Loucy (cell line): ENCODE data around the gene DUSP14.

Source experiments
- H2AFZ ChIP-seq: fragments of 200-600 bp; sonication (generic); 2 replicates; pipeline ENCODE4 v1.6.0; 2016; ENCODE audit warnings: antibody characterized with exemption, mild to moderate bottlenecking, low read length, moderate library complexity
- H3F3A ChIP-seq: fragments of 200-600 bp; 2 replicates; pipeline ENCODE4 v1.6.0; 2016; ENCODE audit warnings: antibody characterized with exemption, low read depth, mild to moderate bottlenecking
- H3K27me3 ChIP-seq: fragments of 200-600 bp; sonication (generic); 2 replicates; pipeline ENCODE4 v1.6.1; 2014; ENCODE audit warnings: low read length, mild to moderate bottlenecking; ENCODE audit not compliant: insufficient read depth, poor library complexity, severe bottlenecking
- H3K36me3 ChIP-seq: fragments of 200-600 bp; sonication (generic); 2 replicates; pipeline ENCODE4 v1.6.1; 2016; ENCODE audit warnings: low read length; ENCODE audit not compliant: insufficient read depth
- H3K4me1 ChIP-seq: fragments of 200-600 bp; sonication (generic); 2 replicates; pipeline ENCODE4 v1.5.1; 2014; ENCODE audit warnings: low read length, mild to moderate bottlenecking; ENCODE audit not compliant: insufficient read depth, poor library complexity, severe bottlenecking
- H3K4me2 ChIP-seq: fragments of 200-600 bp; sonication (generic); 2 replicates; pipeline ENCODE4 v1.6.0; 2014; ENCODE audit warnings: antibody characterized with exemption, low read length, low read depth, mild to moderate bottlenecking; ENCODE audit not compliant: poor library complexity, severe bottlenecking
- H3K4me3 ChIP-seq: fragments of 200-600 bp; sonication (generic); 2 replicates; pipeline ENCODE4 v1.5.1; 2014; ENCODE audit warnings: low read length, mild to moderate bottlenecking, mixed read lengths; ENCODE audit not compliant: poor library complexity, severe bottlenecking
- H3K79me2 ChIP-seq: fragments of 200-600 bp; sonication (generic); 2 replicates; pipeline ENCODE4 v1.6.1; 2014; ENCODE audit warnings: low read length; ENCODE audit not compliant: insufficient read depth
- H3K9ac ChIP-seq: fragments of 200-600 bp; sonication (generic); 2 replicates; pipeline ENCODE4 v1.6.0; 2014; ENCODE audit warnings: mild to moderate bottlenecking, low read depth, low read length, moderate library complexity; ENCODE audit not compliant: poor library complexity, severe bottlenecking
- H3K9me2 ChIP-seq: fragments of 200-600 bp; sonication (generic); replicated peaks from 2 replicates; pipeline ENCODE4 v1.6.1; 2016; ENCODE audit warnings: low read depth, low read length, mixed read lengths
- H3K9me3 ChIP-seq: fragments of 200-600 bp; sonication (generic); 2 replicates; pipeline ENCODE4 v1.6.1; 2014; ENCODE audit warnings: mild to moderate bottlenecking, antibody characterized with exemption, low read length, low read depth; ENCODE audit not compliant: insufficient read depth
- H4K20me1 ChIP-seq: fragments of 200-600 bp; sonication (generic); 2 replicates; pipeline ENCODE4 v1.6.0; 2014; ENCODE audit warnings: antibody characterized with exemption, low read length, mild to moderate bottlenecking; ENCODE audit not compliant: insufficient read depth, poor library complexity, severe bottlenecking
- CTCF ChIP-seq: fragments of 200-600 bp; sonication (generic); conservative IDR thresholded peaks from 2 replicates; pipeline ENCODE4 v1.5.1; 2014; ENCODE audit warnings: mild to moderate bottlenecking, antibody characterized with exemption, low read length
- EZH2phosphoT487 ChIP-seq: fragments of 200-600 bp; IDR thresholded peaks from 2 replicates; pipeline ENCODE4 v1.6.1; 2018; ENCODE audit warnings: antibody characterized with exemption, mild to moderate bottlenecking, moderate library complexity, borderline replicate concordance

The DUSP14 gene

DNA sequence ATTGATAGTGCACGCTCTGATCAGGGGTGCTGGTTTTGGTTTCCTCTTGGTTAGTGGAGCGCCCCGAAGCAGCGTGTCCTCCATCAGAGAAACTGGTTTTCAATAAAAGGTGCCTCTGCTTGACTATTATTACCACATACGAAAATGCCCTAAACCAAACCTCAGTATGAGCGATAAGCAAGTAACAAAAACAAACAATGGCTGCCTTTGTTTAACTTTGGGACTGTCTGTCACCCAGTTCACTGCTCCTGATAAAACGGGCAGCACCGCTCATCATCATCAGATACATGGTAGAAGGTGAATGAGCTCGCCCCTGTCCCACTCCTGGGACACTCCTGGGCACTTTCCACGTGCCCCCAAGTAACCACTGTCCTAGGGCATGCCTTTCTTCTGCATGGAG lies 24.0 kb downstream of the DUSP14 start:
- no peaks in the 10 kb centered on the region for H3K9me2 ChIP-seq
- TF ChIP-seq CTCF, result no peak
- TF ChIP-seq EZH2phosphoT487, result no peak
- 0 out of 2 replicates have a peak, but pooled peaks cover under 1% of the 10 kb centered on the region for H3F3A ChIP-seq
- H3K4me3 ChIP-seq, result no peak overlapping the region
- no peak overlapping the region for H3K9ac ChIP-seq
- no peaks in the 10 kb centered on the region for H3K27me3 ChIP-seq
- H3K36me3 ChIP-seq, result peaks cover 66% of the 10 kb centered on the region
- peaks cover 7% of the 10 kb centered on the region for H4K20me1 ChIP-seq
- H3K79me2 ChIP-seq, result peaks cover 8% of the 10 kb centered on the region; the same call in 1 of the 2 replicates
- peaks cover 7% of the 10 kb centered on the region for H3K4me1 ChIP-seq
- H3K9me3 ChIP-seq, result no peaks in the 10 kb centered on the region
- H2AFZ ChIP-seq, result no peak overlapping the region
- H3K4me2 ChIP-seq, result no peak overlapping the region

DNA sequence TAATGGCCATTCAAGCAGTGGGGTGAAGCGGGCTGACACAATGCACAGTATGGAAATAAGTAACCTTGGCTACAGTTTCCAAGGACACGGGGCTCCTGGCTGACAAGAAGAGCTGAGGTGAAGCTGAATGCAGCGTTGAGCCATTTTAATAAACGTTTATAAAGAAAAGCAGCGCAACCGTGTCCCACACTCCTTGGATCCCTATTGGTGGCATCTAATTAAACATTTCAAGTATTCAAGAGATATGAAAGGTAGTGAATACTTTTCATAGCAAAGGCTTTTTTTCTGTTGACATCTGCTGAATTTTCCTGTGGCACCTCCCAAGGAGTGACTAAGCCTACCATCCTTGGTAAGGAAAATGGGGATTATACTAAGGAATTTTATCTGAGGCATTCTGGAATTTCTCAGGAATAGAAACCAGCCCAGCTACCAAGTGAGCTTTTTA lies 26.5 kb downstream of the DUSP14 start:
- no peak overlapping the region for H3K4me3 ChIP-seq
- H3K4me1 ChIP-seq, result peaks cover 28% of the 10 kb centered on the region
- H3K9me3 ChIP-seq, result no peaks in the 10 kb centered on the region
- H3K9me2 ChIP-seq, result no peaks in the 10 kb centered on the region
- H3F3A ChIP-seq, result peaks cover 11% of the 10 kb centered on the region
- no peak overlapping the region for H2AFZ ChIP-seq
- H3K9ac ChIP-seq, result no peak overlapping the region
- no peaks in the 10 kb centered on the region for H3K79me2 ChIP-seq
- H3K36me3 ChIP-seq, result peaks cover 73% of the 10 kb centered on the region
- TF ChIP-seq EZH2phosphoT487 (no peak), CTCF (no peak)
- peaks cover 4% of the 10 kb centered on the region for H4K20me1 ChIP-seq
- no peak overlapping the region for H3K4me2 ChIP-seq
- H3K27me3 ChIP-seq, result no peaks in the 10 kb centered on the region

GRCh38 chr17:37517881-37518280 lies 28.2 kb downstream of the DUSP14 start:
- Histone ChIP-seq H3K4me2 (no peak overlapping the region), H3F3A (peaks cover 11% of the 10 kb centered on the region), H3K4me3 (no peak overlapping the region), H3K79me2 (no peaks in the 10 kb centered on the region), H3K9ac (no peak overlapping the region), H3K9me2 (no peaks in the 10 kb centered on the region), H4K20me1 (peaks cover 4% of the 10 kb centered on the region), H3K27me3 (no peaks in the 10 kb centered on the region), H3K4me1 (peaks cover 28% of the 10 kb centered on the region), H3K36me3 (peaks cover 61% of the 10 kb centered on the region), H3K9me3 (no peaks in the 10 kb centered on the region), H2AFZ (no peak overlapping the region)
- TF ChIP-seq EZH2phosphoT487 (no peak), CTCF (no peak)
